ENCODE data around the gene SYTL5. TPM values are rescaled to one million over a fixed set of nuclear protein-coding genes. Genes with fewer than 3 reads are reported as not detected.

Gene SYTL5
- total and polyA plus RNA-seq, 4 donors: 0.09 to 2.8 (median 1.0) TPM

- no peak for TF ChIP-seq ZBTB33 (IDR thresholded peaks at IDR 0.05)
- TF ChIP-seq EGR1 (IDR thresholded peaks at IDR 0.05; ENCODE audit: low read depth in 2 of 2): no peak
- no peak for TF ChIP-seq MAX (IDR thresholded peaks at IDR 0.05)
- TF ChIP-seq SP1 (IDR thresholded peaks at IDR 0.05): no peak
These were observed 80.3 kb downstream of the SYTL5 start (continued) for GRCh38 chrX:38086451-38087215.

GRCh38 chrX:38087594-38087993 lies 81.2 kb downstream of the SYTL5 start:
- Histone ChIP-seq H3K4me3 (ENCODE audit: low read depth in 1 of 3, low read length in 3 of 3) (no peak overlapping the region), H3K4me1 (ENCODE audit: control insufficient read depth in 4 of 4, insufficient read depth in 4 of 4, low read length in 3 of 4) (peaks cover 0 to 4% (median 0%) of the 10 kb centered on the region in 4 donors), H3K36me3 (ENCODE audit: control insufficient read depth in 4 of 4, insufficient read depth in 3 of 4, low read depth in 1 of 4, low read length in 3 of 4) (no peaks in the 10 kb centered on the region), H3K27me3 (ENCODE audit: control insufficient read depth in 4 of 4, insufficient read depth in 4 of 4, low read length in 3 of 4) (no peaks in the 10 kb centered on the region), H3K9ac (ENCODE audit: low read depth in 1 of 2, low read length in 2 of 2) (no peak overlapping the region), H3K27ac (ENCODE audit: low read depth in 1 of 2, low read length in 2 of 2) (no peak overlapping the region), H3K9me3 (ENCODE audit: control insufficient read depth in 4 of 4, low read length in 3 of 4) (no peaks in the 10 kb centered on the region)
- 98% methylated on average over 1 of the region's 1 CpG for WGBS
- no peak for DNase-seq (ENCODE audit: low spot score)
- TF ChIP-seq REST (IDR thresholded peaks at IDR 0.05) (no peak), ATF3 (IDR thresholded peaks at IDR 0.05) (no peak), JUND (IDR thresholded peaks at IDR 0.05) (no peak), ZBTB33 (IDR thresholded peaks at IDR 0.05) (no peak), FOXA1 (IDR thresholded peaks at IDR 0.05) (no peak), HNF4G (IDR thresholded peaks at IDR 0.05) (no peak), MAX (IDR thresholded peaks at IDR 0.05) (no peak), NR2F2 (IDR thresholded peaks at IDR 0.05) (no peak), RXRA (IDR thresholded peaks at IDR 0.05) (no peak), EGR1 (IDR thresholded peaks at IDR 0.05; ENCODE audit: low read depth in 2 of 2) (no peak), RAD21 (IDR thresholded peaks at IDR 0.05) (no peak), YY1 (IDR thresholded peaks at IDR 0.05) (no peak), GABPA (IDR thresholded peaks at IDR 0.05 in 1 of 2, conservative IDR thresholded peaks at IDR 0.05 in 1 of 2) (no peak), CTCF (IDR thresholded peaks at IDR 0.05; ENCODE audit: low read depth, low read length, missing input control) (no peak), FOXA2 (IDR thresholded peaks at IDR 0.05) (no peak), HNF4A (conservative IDR thresholded peaks at IDR 0.05) (no peak), TAF1 (conservative IDR thresholded peaks at IDR 0.05) (no peak)

Data from liver (tissue), 9 donors.